Subcutaneous abdominal adipose tissue (tissue), 5 donors: ENCODE results near the gene EXTL1.
A peak's percentile ranks its signal among the peaks of the same experiment; 100 is the strongest.

Experiments
- H3K27ac ChIP-seq: one replicate; pipeline ENCODE4 v1.7.0; 2013; ENCODE audit warnings: low read depth, mild to moderate bottlenecking, inconsistent platforms, low read length, moderate library complexity
- H3K27me3 ChIP-seq, 5 donors: one replicate each; pipeline ENCODE4 v1.7.0; 2013; ENCODE audit warnings: low read length in 5 of 5, inconsistent platforms in 1 of 5; ENCODE audit not compliant: control insufficient read depth in 5 of 5, insufficient read depth in 4 of 5
- H3K36me3 ChIP-seq, 5 donors: one replicate each; pipeline ENCODE4 v1.7.0; 2013; ENCODE audit warnings: low read length in 5 of 5; ENCODE audit not compliant: control insufficient read depth in 5 of 5, insufficient read depth in 5 of 5
- H3K4me1 ChIP-seq, 5 donors: one replicate each; pipeline ENCODE4 v1.7.0; 2013; ENCODE audit warnings: low read length in 5 of 5, mild to moderate bottlenecking in 3 of 5, moderate library complexity in 1 of 5; ENCODE audit not compliant: control insufficient read depth in 5 of 5, insufficient read depth in 5 of 5
- H3K4me3 ChIP-seq, 5 donors: one replicate each; pipeline ENCODE4 v1.7.0; 2013; ENCODE audit warnings: low read length in 5 of 5, low read depth in 1 of 5
- H3K9ac ChIP-seq, 5 donors: one replicate each; pipeline ENCODE4 v1.7.0; 2013; ENCODE audit warnings: low read length in 5 of 5, mild to moderate bottlenecking in 4 of 5, moderate library complexity in 3 of 5
- H3K9me3 ChIP-seq, 5 donors: one replicate each; pipeline ENCODE4 v1.7.0; 2013; ENCODE audit warnings: low read length in 5 of 5; ENCODE audit not compliant: control insufficient read depth in 5 of 5
- donor health status: healthy.
- donor health status: healthy.
- donor health status: healthy.
- donor health status: healthy.
- donor health status: healthy.

Gene EXTL1

GRCh38 chr1:26014179-26014578 is 7.4 kb upstream of the EXTL1 start:
- H3K36me3 ChIP-seq = no peaks in the 10 kb centered on the region
- H3K9me3 ChIP-seq = no peaks in the 10 kb centered on the region

DNA sequence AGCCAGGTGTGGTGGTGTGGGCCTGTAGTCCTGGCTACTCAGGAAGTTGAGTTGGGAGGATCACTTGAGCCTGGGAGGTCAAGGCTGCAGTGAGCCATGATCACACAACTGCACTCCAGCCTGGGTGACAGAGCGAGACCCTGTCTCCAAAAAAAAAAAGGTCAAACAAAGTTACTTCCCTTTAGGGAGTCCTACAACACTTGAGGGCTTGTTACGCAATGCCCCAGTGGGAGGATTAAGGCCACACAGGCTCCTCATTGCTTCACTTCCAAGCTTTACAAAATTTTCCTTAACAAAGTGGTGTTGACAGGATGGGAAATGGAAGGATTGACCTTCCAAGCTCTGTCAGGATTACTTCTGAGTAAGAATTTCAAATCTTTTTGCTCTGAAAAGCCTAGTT is 6.2 kb upstream of the EXTL1 start:
- Histone ChIP-seq H3K4me1 (peaks cover 0 to 13% (median 5%) of the 10 kb centered on the region in 5 donors), H3K27ac (no peak overlapping the region), H3K4me3 (no peak overlapping the region), H3K9me3 (no peaks in the 10 kb centered on the region), H3K9ac (peak overlapping the region in 1 of 5 donors; percentile 25), H3K27me3 (peaks cover 4 to 16% (median 14%) of the 10 kb centered on the region in 5 donors), H3K36me3 (no peaks in the 10 kb centered on the region)

More at GRCh38 chr1:26014179-26014578, 7.4 kb upstream of the EXTL1 start:
- no peak overlapping the region for H3K9ac ChIP-seq
- peaks cover 0 to 11% (median 7%) of the 10 kb centered on the region in 5 donors for H3K27me3 ChIP-seq
- peaks cover 0 to 13% (median 5%) of the 10 kb centered on the region in 5 donors for H3K4me1 ChIP-seq
- no peak overlapping the region for H3K27ac ChIP-seq
- no peak overlapping the region for H3K4me3 ChIP-seq

GRCh38 chr1:26016258-26016952 is 5.2 kb upstream of the EXTL1 start:
- no peak overlapping the region for H3K9ac ChIP-seq
- H3K36me3 ChIP-seq = no peaks in the 10 kb centered on the region
- no peak overlapping the region for H3K4me3 ChIP-seq
- H3K9me3 ChIP-seq = no peaks in the 10 kb centered on the region
- peaks cover 0 to 13% (median 5%) of the 10 kb centered on the region in 5 donors for H3K4me1 ChIP-seq
- H3K27me3 ChIP-seq = peaks cover 15 to 26% (median 25%) of the 10 kb centered on the region in 5 donors
- no peak overlapping the region for H3K27ac ChIP-seq

GRCh38 chr1:26016953-26017545 is 4.5 kb upstream of the EXTL1 start:
- H3K4me3 ChIP-seq = no peak overlapping the region
- H3K9ac ChIP-seq = peak overlapping the region in 1 of 5 donors; percentile 17
- no peaks in the 10 kb centered on the region for H3K36me3 ChIP-seq
- H3K27me3 ChIP-seq = peaks cover 18 to 32% (median 29%) of the 10 kb centered on the region in 5 donors
- peaks cover 0 to 13% (median 11%) of the 10 kb centered on the region in 5 donors for H3K4me1 ChIP-seq
- no peak overlapping the region for H3K27ac ChIP-seq
- H3K9me3 ChIP-seq = no peaks in the 10 kb centered on the region

GRCh38 chr1:26017606-26018005 is 4.0 kb upstream of the EXTL1 start:
- Histone ChIP-seq H3K9ac (no peak overlapping the region), H3K27me3 (peaks cover 18 to 37% (median 32%) of the 10 kb centered on the region in 5 donors), H3K4me3 (no peak overlapping the region), H3K4me1 (peaks cover 0 to 13% (median 11%) of the 10 kb centered on the region in 5 donors), H3K27ac (no peak overlapping the region), H3K36me3 (no peaks in the 10 kb centered on the region), H3K9me3 (no peaks in the 10 kb centered on the region)

DNA sequence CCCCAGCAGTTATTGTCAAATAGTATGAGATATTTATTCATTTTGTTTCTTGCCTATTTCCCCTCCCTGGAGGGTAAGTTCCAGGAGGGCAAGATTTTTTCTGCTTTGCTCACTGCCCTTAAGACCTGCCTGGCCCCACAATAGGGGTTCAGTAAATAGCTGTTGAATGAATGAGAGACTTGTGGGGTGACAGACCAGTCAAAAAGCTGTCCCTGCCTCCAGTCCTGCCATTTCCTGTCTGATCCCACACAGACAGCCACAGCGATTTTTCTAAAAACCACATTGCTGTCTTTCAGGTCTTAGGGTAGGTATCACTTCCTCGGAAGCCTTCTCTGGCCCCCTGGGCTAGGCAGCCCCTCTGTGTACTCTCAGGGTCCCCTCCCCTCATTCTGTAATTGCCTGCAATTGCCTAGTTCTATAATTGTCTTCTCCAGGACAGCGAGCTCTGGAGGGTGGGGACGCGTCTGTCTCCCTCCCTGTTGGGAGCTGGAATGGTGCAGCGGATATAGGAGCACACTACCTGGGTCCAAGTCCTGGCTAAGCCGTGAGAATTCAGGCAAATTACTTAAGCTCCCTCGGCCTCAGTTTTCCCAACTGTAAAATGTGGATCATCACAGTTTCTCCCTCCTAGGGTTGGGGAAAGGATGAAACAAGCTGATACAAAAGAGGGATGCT is 1.8 kb upstream of the EXTL1 start:
- peaks cover 0 to 13% (median 11%) of the 10 kb centered on the region in 5 donors for H3K4me1 ChIP-seq
- no peaks in the 10 kb centered on the region for H3K9me3 ChIP-seq
- H3K36me3 ChIP-seq = no peaks in the 10 kb centered on the region
- H3K4me3 ChIP-seq = no peak overlapping the region
- peaks cover 18 to 44% (median 32%) of the 10 kb centered on the region in 5 donors for H3K27me3 ChIP-seq
- peak overlapping the region in 1 of 5 donors; percentile 32 for H3K9ac ChIP-seq
- no peak overlapping the region for H3K27ac ChIP-seq

DNA sequence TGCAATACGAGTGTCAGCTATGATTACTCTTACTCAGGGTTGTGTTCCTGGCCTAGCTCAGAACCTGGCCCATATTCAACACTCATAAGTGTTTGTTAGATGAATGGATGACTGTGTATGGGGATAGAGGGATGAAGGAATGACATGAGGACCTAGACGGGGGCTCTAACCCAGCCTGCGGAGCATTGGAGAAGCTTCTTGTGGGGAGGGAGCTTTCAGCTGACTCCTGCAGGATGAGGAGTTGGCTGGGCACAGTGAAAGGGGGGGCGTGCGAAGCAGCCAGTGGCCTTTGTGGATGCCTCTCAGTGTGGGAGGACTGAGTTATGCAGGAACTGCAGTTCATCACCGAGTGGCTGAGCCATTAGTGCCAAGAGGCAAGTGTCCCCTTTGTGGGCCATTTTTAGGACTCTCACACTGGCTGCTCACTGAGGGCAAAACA is 1.2 kb upstream of the EXTL1 start:
- no peaks in the 10 kb centered on the region for H3K9me3 ChIP-seq
- no peak overlapping the region for H3K4me3 ChIP-seq
- peaks cover 0 to 12% (median 8%) of the 10 kb centered on the region in 5 donors for H3K4me1 ChIP-seq
- H3K27me3 ChIP-seq = peaks cover 18 to 44% (median 32%) of the 10 kb centered on the region in 5 donors
- no peak overlapping the region for H3K27ac ChIP-seq
- H3K9ac ChIP-seq = peak overlapping the region in 1 of 5 donors; percentile 32
- no peaks in the 10 kb centered on the region for H3K36me3 ChIP-seq

DNA sequence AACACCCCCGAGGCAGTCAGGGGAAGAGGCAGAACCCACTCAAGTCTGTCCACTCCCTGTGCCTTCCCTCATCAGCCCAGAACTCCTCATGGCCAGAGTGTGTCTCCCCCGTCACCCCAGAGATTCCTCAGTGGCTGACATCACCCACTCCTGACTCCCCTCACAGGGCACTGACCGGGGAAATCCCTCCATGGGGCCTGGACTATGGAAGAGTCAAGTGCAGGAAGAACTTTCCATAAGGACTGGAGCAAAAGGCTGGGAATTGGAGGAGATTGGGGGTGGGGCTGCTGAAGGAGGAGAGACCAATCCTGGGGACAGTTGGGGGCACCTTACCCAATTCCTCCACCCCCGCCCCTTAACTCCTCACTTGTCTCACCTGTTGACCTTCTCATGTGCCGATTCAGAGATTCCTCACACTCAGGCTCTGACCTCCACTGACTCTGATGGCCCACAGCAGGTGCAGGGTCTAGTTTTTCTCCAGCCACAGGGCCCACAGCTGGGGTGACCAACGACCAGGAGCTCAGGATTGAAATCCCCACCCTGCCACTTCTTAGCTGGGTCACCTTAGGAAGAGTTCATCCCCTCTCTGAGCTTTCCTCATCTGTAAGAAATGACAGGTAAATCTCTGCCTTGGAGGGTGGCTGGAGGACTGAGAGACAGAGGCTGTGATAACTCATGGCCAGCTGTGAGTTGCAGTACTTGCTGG is 481 bp upstream of the EXTL1 start:
- Histone ChIP-seq H3K4me3 (no peak overlapping the region), H3K9me3 (no peaks in the 10 kb centered on the region), H3K36me3 (no peaks in the 10 kb centered on the region), H3K4me1 (peaks cover 0 to 8% (median 5%) of the 10 kb centered on the region in 5 donors), H3K27me3 (peaks cover 18 to 44% (median 32%) of the 10 kb centered on the region in 5 donors), H3K9ac (no peak overlapping the region), H3K27ac (no peak overlapping the region)

DNA sequence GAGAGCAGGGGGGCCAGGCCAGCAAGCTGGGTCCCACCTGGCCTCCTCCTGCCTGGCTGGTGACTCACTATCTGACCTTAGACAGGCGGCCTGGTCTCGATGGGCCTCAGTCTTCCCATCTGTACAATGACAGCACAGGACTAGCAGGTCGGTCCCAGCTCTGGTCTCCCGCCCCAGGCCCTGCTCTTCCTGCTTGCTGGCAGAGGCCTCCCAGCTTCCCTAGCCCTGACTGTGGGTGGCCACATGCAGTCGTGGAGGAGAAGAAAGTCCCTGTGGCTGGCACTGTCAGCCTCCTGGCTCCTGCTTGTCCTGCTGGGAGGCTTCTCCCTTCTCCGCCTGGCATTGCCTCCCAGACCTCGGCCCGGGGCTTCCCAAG is 817 bp downstream of the EXTL1 start:
- Histone ChIP-seq H3K9me3 (no peaks in the 10 kb centered on the region), H3K9ac (no peak overlapping the region), H3K27me3 (peaks cover 18 to 40% (median 31%) of the 10 kb centered on the region in 5 donors), H3K4me1 (peaks cover 0 to 6% (median 4%) of the 10 kb centered on the region in 5 donors), H3K4me3 (no peak overlapping the region), H3K27ac (no peak overlapping the region), H3K36me3 (no peaks in the 10 kb centered on the region)
